Ectodermal cell (in vitro differentiated cells): ENCODE measurements around the gene TMEM100.

Source experiments
- H3K27ac ChIP-seq: 2 replicates; pipeline ENCODE4 v1.7.0; 2013; ENCODE audit warnings: mild to moderate bottlenecking, low read depth, low read length; ENCODE audit not compliant: insufficient read depth, poor library complexity, severe bottlenecking
- H3K27me3 ChIP-seq: 2 replicates; pipeline ENCODE4 v1.7.0; 2013; ENCODE audit warnings: mild to moderate bottlenecking, low read length; ENCODE audit not compliant: insufficient read depth, control insufficient read depth, poor library complexity, severe bottlenecking
- H3K36me3 ChIP-seq: one replicate; pipeline ENCODE4 v1.7.0; 2013; ENCODE audit warnings: low read length; ENCODE audit not compliant: control insufficient read depth, insufficient read depth
- H3K4me1 ChIP-seq: one replicate; pipeline ENCODE4 v1.7.0; 2013; ENCODE audit warnings: low read length; ENCODE audit not compliant: control insufficient read depth, insufficient read depth
- H3K4me3 ChIP-seq: 2 replicates; pipeline ENCODE4 v1.7.0; 2013; ENCODE audit warnings: low read depth, low read length, control low read depth; ENCODE audit not compliant: insufficient read depth
- H3K9me3 ChIP-seq: 2 replicates; pipeline ENCODE4 v1.7.0; 2013; ENCODE audit warnings: mild to moderate bottlenecking, low read length, moderate library complexity; ENCODE audit not compliant: control insufficient read depth
- whole genome bisulfite sequencing, 2 experiments: methylation state at CpG; one replicate each; pipeline ENCODE4 v1.1.7; 2013; ENCODE audit warnings: missing lambda C conversion rate in 2 of 2; 5-methylcytosine and 5-hydroxymethylcytosine counted together

Gene TMEM100

GRCh38 chr17:55688057-55688456 lies 34.6 kb downstream of the TMEM100 start:
- Histone ChIP-seq H3K4me1 (no peaks in the 10 kb centered on the region), H3K9me3 (no peaks in the 10 kb centered on the region), H3K4me3 (no peak overlapping the region), H3K27me3 (no peaks in the 10 kb centered on the region), H3K27ac (no peak overlapping the region), H3K36me3 (no peaks in the 10 kb centered on the region)
- 84 to 85% methylated on average over 3 of the region's 3 CpGs for WGBS, 2 experiments

- Histone ChIP-seq H3K4me3 (no peak overlapping the region), H3K9me3 (no peaks in the 10 kb centered on the region), H3K4me1 (no peaks in the 10 kb centered on the region), H3K27ac (no peak overlapping the region), H3K36me3 (no peaks in the 10 kb centered on the region), H3K27me3 (no peaks in the 10 kb centered on the region)
- WGBS, 2 experiments: 71 to 72% methylated on average over 2 of the region's 2 CpGs
Measured at GRCh38 chr17:55687037-55687436, 35.6 kb downstream of the TMEM100 start.

- WGBS, 2 experiments: 92% methylated on average over 4 of the region's 4 CpGs
- no peaks in the 10 kb centered on the region for H3K9me3 ChIP-seq
- no peaks in the 10 kb centered on the region for H3K36me3 ChIP-seq
- H3K4me1 ChIP-seq: no peaks in the 10 kb centered on the region
- H3K27ac ChIP-seq: no peak overlapping the region
- no peaks in the 10 kb centered on the region for H3K27me3 ChIP-seq
- H3K4me3 ChIP-seq: no peak overlapping the region
Measured at GRCh38 chr17:55683550-55684315, 38.9 kb downstream of the TMEM100 start.

- no peak overlapping the region for H3K4me3 ChIP-seq
- no peaks in the 10 kb centered on the region for H3K36me3 ChIP-seq
- no peaks in the 10 kb centered on the region for H3K9me3 ChIP-seq
- H3K4me1 ChIP-seq: no peaks in the 10 kb centered on the region
- 87 to 95% methylated on average over 1 of the region's 1 CpG for WGBS, 2 experiments
- H3K27ac ChIP-seq: no peak overlapping the region
- no peaks in the 10 kb centered on the region for H3K27me3 ChIP-seq
Measured at GRCh38 chr17:55681342-55681700, 41.3 kb downstream of the TMEM100 start.

GRCh38 chr17:55680686-55681341 lies 41.9 kb downstream of the TMEM100 start:
- WGBS, 2 experiments: 74 to 79% methylated on average over 3 to 4 of the region's 4 CpGs
- Histone ChIP-seq H3K27ac (no peak overlapping the region), H3K9me3 (no peaks in the 10 kb centered on the region), H3K4me3 (no peak overlapping the region), H3K36me3 (no peaks in the 10 kb centered on the region), H3K4me1 (no peaks in the 10 kb centered on the region), H3K27me3 (no peaks in the 10 kb centered on the region)

GRCh38 chr17:55677446-55677845 lies 45.2 kb downstream of the TMEM100 start:
- Histone ChIP-seq H3K4me3 (no peak overlapping the region), H3K27ac (no peak overlapping the region), H3K36me3 (no peaks in the 10 kb centered on the region), H3K27me3 (no peaks in the 10 kb centered on the region), H3K9me3 (no peaks in the 10 kb centered on the region), H3K4me1 (no peaks in the 10 kb centered on the region)
- WGBS, 2 experiments: 39 to 52% methylated on average over 1 of the region's 1 CpG

- WGBS, 2 experiments: 89 to 91% methylated on average over 1 of the region's 1 CpG
- Histone ChIP-seq H3K27ac (no peak overlapping the region), H3K36me3 (no peaks in the 10 kb centered on the region), H3K4me1 (no peaks in the 10 kb centered on the region), H3K27me3 (no peaks in the 10 kb centered on the region), H3K4me3 (no peak overlapping the region), H3K9me3 (no peaks in the 10 kb centered on the region)
Measured at GRCh38 chr17:55676274-55676673, 46.4 kb downstream of the TMEM100 start.

GRCh38 chr17:55673743-55674506 lies 48.7 kb downstream of the TMEM100 start:
- Histone ChIP-seq H3K4me3 (no peak overlapping the region), H3K9me3 (no peaks in the 10 kb centered on the region), H3K36me3 (no peaks in the 10 kb centered on the region), H3K27ac (no peak overlapping the region), H3K4me1 (peaks cover 4% of the 10 kb centered on the region), H3K27me3 (no peaks in the 10 kb centered on the region)
- WGBS, 2 experiments: 88% methylated on average over 3 of the region's 3 CpGs

GRCh38 chr17:55672585-55673501 lies 49.8 kb downstream of the TMEM100 start:
- Histone ChIP-seq H3K9me3 (no peaks in the 10 kb centered on the region), H3K4me3 (no peak overlapping the region), H3K27me3 (no peaks in the 10 kb centered on the region), H3K4me1 (peaks cover 6% of the 10 kb centered on the region), H3K36me3 (no peaks in the 10 kb centered on the region), H3K27ac (no peak overlapping the region)
- 95 to 96% methylated on average over 3 of the region's 3 CpGs for WGBS, 2 experiments
